ENCODE results near the gene SFTPA2.
"Not testable (repeated sequence)": the region's sequence is repeated elsewhere in the genome, so short reads cannot be mapped to it uniquely, and the experiment has no call there.

GRCh38 chr10:79538311-79538710 is 21.9 kb downstream of the SFTPA2 start:
- TF ChIP-seq ZNF207 (IDR thresholded peaks at IDR 0.05; ENCODE audit: borderline replicate concordance); POLR2A (IDR thresholded peaks at IDR 0.05; ENCODE audit: low read depth, low read length); CTCF (IDR thresholded peaks at IDR 0.05 in 2 of 3, conservative IDR thresholded peaks at IDR 0.05 in 1 of 3; ENCODE audit: control insufficient read depth in 2 of 3, extremely low read depth in 1 of 3, insufficient read depth in 1 of 3, low read depth in 3 of 3, low read length in 3 of 3); CUX1 (IDR thresholded peaks at IDR 0.05; ENCODE audit: insufficient replicate concordance, low read depth, low read length); POLR2AphosphoS2 (IDR thresholded peaks at IDR 0.05; ENCODE audit: low read depth, low read length); POLR2AphosphoS5 (IDR thresholded peaks at IDR 0.05; ENCODE audit: low read length); RFX5 (IDR thresholded peaks at IDR 0.05; ENCODE audit: low read depth, low read length); YY1 (IDR thresholded peaks at IDR 0.05; ENCODE audit: low read depth, low read length); SMAD1 (IDR thresholded peaks at IDR 0.05; ENCODE audit: low read depth, partially characterized antibody); CEBPB (IDR thresholded peaks at IDR 0.05; ENCODE audit: borderline replicate concordance in 1 of 2, low read depth in 2 of 2, low read length in 2 of 2); SUPT20H (IDR thresholded peaks at IDR 0.05; ENCODE audit: borderline replicate concordance, control insufficient read depth, low read depth, low read length): not testable (repeated sequence)
